GM19438 (cell line): ENCODE measurements around the gene RNASE11.
"Not testable (repeated sequence)": the region's sequence is repeated elsewhere in the genome, so short reads cannot be mapped to it uniquely, and the experiment has no call there.

ENCODE experiments used
- ATAC-seq: cut with Tn5 transposase; IDR thresholded peaks from one replicate; pipeline ENCODE4 v1.9.1; 2021; ENCODE audit warnings: low read depth; ENCODE audit not compliant: unreplicated experiment

The RNASE11 gene

DNA sequence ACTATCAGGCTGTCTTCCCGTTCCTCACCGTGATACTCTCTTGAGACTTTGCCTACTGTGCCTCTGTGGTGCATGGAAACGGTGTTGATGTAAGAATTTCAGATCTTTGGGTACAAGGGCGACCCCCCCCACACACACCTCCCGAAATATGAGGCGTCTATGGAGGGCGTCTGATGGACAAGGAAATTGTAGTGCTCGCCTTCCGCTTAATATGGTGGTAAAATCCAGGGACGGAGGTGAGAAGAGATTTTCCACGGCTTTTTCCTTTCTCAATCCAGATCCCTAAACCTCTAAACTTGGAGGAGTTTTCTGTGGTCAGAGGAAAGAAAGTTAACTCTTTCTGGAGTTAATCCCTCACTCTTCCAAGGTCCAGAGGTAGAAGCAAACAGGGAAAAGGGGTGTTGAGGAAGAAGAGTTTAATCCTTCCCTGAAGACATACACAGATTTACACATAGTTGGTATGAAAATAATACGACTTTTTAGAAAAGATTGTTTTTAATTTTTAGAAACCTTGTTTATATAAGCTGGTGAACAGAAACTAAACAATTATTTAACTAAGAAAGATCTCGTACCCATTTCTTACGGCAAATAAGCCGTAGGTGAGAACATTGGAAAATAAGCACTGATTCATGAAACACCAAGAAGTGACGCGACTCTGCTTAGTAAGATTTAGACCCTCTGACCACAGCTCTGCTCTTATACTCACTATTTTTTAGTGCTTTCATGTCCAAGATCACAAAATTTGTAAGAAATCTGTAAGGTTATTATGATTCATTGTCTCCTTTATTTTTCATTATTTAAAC, 26.4 kb upstream of the RNASE11 start:
- ATAC-seq = no peak

DNA sequence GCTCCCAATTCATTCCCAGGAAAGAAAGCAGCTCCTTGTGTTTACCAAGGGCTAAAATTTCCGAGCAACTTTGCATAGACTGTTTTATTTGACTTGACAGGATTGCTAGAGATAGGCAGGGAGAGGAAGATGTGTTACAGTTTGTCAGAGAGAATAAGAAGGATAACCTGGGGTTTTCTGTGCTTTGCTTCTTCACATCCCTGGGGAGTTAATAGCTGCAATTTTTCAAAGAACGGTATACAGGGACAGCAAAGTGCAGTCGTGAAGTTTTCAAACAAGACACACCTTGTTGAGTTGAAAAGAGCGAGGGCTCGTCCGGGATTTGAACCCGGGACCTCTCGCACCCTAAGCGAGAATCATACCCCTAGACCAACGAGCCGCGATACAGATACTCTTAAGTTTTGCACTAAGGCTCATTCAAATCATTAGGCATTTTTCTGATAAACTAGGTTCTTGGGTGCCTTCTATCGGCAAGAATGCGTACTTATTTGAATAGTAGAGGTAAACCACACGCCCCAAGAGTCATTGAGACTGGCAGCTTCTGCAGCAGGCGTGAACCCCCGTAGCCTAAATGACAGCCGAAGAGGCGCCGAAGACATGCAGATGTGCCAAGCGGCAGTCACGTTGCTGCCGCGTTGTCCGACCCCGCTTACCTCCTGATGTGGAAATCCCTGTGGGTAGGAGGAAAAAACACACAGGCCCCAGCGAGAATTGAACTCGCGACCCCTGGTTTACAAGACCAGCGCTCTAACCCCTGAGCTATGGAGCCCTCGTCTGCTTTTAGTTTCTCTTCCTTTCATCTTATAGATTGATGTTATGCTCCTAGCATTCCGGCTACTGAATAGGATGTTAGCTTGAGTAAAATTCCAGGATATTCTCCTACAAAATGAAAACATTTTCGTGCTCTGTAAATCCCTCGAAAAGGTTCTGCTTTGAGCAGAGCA, 25.6 kb upstream of the RNASE11 start:
- ATAC-seq = peak; percentile 59

DNA sequence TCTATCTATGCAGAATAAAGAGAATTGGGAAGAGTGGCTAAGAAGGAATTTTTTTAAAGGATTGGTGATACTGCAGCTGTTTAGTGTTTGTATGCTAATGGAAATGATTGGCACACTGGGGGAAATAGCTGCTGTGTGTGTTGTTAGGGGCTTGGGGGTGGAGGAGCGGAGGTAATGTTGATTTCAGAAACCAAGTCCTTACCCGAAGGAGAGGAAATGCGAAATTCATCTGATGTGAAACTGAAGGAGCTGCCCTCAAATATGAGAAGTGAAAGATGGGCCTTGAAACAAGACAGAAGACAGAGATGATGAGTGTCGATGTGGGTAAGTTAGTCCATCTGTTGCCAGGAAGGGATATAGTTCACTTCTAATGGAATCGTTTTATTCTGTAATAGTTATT, 24.6 kb upstream of the RNASE11 start:
- peak; percentile 26 for ATAC-seq

DNA sequence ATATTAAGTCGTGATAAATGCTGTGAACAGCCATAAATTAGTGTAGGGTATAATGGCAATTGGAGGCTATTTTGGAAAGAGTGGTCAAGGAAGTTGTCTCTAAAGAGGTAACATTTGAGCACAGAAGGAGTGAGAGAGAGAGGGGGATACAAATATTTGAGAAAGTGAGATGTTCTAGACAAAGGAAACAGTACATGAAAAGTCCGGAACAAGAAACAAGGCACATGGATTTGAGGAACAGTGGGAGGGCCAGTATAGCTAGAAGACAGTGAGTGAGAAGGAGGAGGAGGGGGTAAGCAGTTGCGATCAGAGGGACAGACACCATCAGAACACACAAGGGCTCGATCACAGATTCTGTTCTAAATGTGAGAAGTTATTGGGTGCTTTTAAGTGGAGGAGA, 23.5 kb upstream of the RNASE11 start:
- ATAC-seq = no peak

DNA sequence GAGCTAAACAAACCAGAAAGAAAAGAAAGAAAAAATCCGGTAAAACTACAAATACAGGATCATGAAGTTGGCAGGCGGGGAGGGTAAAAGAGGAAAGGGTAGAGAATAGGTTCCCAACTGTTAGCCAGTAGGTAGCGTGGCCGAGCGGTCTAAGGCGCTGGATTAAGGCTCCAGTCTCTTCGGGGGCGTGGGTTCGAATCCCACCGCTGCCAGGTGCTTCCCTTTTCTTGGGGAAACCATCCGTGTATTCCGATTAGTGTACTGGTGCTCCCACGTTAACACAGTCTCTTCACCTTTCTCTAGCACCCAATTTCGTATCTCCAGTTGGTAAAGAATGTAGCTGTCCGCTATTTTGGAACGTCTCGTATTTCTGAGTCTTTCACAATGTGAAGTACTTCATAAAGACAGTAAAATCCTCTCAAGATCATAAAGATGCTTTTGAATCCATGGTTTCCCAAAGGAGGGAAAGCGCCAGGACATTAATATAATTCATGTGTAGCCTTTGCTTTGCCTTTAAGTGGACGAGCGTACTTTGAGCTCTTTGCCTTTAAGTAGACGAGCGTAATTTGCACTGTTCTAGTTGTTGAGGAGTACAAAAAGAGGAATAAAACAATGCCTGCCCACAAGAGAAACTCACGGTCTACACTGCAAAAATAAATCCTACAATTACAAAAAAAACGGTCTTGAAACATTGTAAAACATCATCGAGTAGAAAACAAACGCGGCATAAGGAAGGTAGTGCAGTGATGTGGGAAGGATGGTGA, 22.4 kb upstream of the RNASE11 start:
- no peak for ATAC-seq

DNA sequence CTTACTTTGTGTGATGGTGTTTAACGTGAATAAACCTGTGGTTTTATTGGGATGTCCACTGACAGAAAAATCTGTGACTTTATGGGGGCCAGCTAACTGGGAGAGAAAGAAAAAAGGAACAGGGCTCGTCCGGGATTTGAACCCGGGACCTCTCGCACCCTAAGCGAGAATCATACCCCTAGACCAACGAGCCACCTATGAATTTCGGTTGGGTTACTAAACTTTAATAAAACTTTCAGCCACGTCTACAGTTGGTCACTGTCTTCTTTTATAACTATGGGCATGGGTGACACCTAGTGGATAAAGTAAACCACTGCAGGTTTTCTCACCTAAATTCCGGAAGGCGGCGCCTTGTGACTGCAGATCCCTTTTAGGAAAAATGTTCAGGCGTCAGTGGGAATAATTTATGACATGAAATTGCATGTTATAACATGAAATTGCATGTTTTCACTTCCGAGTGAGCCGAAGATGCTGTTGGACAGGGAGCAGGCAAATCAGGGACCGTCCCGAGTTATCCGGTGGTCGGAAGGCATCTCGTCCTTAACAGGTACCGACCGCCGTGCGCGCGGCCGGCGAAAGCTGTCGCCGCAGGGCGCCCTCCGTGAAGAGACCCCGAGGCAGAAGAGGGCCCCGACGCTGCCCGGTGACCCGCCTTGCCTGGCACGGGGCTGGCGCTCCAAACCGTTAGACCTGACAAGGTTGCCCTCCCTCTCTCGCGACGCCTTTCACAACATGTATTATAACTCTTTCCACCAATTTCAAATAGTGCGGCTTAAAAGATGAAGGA, 21.6 kb upstream of the RNASE11 start:
- no peak for ATAC-seq

DNA sequence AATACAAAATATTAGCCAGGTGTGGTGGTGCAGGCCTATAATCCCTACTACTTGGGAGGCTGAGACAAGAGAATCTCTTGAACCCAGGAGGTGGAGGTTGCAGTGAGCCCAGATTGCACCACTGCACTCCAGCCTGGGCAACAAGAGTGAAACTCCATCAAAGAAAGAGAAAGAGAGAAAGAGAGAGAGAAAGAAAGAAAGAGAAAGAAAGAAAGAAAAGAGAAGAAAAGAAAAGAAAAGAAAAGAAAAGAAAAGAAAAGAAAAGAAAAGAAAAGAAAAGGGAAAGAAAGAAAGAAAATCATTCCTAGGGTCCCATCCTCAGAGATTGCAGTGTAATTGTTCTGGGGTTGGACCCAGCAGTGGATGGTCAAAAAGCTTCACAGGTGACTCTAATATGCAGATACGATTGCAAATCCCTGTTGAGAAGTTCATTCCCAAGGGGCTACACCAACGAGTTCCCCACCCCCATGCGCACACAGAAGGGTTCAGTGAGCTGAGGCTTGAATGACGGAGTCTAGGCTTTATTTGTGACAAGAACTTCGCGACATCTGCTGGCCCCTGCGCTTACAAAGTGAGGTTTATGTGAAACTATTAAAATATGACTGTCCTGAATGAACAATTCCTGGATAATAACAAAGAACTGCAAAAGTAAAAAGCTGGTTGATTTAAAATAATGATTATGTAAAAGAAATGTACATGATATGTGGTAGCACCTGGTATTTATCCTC, 20.7 kb upstream of the RNASE11 start:
- no peak for ATAC-seq

DNA sequence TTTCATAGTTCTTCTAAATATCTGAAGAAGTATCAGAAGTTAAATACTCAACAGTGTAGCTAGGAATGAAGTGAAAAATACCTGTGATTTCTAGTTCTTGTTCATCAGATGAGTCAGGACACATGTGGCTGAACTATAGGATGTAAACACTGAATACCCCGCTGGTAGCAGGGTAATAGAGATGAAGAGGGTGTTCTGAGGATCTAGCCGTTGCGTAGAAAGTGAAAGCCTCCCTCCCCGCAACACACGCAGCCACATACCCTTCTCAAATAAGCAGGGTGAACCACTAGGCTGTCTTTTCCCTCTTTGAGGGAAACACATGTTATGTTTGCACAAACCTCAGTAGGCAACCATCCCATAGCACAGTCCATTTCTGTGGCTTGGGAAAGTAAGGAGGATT, 19.8 kb upstream of the RNASE11 start:
- no peak for ATAC-seq

DNA sequence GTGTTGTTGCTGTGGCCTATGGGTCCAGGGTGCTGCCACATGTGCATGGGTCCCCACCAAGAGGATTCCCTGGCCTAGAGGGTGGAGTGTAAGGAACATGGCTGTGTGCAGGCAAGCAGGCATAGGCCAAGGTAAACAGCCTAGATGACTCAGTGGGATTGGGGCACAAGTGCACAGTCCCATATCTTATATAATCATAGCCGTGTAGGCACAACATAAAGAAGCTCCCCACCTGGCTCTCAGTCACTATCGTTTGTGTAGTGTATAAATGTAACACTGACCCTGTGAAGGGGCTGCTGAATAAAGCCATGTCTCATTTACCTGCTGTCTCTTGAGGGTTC, 19.1 kb upstream of the RNASE11 start:
- ATAC-seq = no peak

DNA sequence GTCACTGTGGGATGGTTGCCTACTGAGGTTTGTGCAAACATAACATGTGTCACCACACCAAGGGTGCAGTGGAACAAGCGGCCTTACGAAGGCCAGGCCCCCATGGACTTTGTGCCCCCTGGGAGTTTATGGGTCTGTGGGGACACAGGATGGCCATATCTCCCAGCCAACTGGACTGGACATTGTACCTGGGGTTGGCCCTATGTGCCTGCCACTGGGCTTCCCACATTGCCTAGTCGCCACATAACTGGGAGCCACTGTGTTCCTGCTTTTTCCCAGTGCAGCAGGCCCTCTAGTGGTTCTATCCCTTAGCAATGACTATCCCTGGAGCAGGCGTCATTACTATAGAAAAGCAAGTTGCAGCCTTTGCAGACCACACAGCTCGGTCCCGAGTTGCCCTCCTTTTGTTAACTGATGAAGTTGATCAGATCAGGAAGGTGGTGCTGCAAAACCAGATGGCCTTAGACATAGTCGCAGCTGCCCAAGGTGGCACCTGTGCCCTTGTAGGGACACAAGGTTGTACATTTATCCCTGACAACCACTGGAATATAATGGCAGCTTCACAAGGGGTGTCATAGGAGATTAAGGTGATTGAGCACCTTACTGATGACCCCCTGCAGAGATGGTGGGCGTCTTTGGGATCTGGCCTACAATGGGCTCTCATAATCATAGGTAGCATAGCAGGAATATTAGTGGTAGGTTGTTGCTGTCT, 18.5 kb upstream of the RNASE11 start:
- no peak for ATAC-seq

DNA sequence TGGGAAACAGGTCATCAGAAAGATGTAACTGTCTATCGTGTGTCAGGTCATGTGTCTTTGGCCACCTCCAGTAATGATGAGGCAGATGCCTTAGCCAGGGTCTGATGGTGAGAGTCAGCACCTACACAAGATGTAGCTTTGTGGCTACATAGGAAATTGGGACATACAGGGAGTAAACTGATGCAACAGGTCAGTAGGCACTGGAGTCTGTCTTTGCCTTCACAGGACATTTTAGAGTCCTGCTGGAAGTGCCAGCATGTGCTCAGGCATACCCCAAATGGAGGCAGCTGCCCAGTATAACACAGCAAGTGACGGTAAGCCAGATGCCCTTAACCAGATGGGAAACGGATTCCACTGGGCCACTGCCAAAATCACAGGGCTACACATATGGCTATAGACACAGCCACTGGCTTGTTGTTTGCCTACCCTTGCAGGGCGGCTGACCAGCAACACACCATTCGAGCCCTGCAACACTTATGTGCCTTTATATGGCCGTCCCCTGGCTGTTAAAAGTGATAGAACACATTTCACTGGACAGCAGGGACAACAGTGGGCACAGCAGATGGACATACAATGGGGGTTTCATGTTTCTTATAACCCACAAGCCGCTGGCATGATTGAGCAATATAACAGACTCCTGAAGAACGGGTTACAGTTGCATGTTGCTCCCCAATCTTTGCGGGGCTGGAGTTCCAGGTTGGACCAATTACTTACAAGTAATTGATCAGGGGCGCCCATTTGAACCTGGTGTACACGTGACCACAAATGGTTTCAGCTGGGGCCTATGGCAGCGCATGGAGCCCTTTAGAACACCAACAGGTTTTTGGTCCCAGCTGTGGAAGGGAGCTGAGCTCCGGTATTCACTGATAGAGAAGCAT, 16.3 kb upstream of the RNASE11 start:
- no peak for ATAC-seq

DNA sequence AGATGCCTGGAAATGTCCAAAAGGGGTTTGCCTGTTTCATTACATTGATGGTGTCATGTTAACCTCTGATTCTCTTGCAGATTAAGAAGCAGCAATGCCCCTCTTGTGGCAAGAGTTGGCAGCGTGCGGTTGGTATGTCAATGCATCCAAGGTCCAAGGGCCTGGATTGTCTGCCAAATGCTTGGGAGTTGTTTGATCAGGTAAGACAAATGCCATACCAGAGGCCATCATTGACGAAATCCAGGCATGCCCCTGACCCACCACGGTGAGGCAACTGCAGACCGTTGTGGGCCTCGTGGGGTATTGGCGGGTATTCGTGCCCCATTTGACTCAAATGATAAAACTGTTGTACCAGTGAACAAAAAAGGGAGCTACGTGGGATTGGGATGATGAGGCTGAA, 14.8 kb upstream of the RNASE11 start:
- no peak for ATAC-seq

DNA sequence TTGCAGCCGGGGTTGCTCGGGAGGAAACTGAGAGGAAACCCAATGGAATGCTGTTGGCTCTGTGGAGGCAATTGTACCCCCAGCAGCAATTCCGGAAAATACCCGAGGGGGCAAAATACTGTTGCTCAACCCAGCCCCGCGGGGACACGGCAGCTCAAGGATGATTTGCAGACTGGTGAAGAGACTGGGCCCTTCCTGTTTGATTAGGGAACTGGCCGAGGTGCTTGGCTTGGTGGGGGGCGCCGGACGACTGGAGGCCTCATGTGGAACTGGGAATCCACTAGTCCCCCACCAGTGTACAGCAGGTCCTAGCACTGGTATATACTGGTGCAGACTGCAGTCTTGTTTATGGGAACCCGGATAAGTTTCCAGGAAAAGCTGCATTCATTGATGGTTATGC, 13.7 kb upstream of the RNASE11 start:
- ATAC-seq = no peak

DNA sequence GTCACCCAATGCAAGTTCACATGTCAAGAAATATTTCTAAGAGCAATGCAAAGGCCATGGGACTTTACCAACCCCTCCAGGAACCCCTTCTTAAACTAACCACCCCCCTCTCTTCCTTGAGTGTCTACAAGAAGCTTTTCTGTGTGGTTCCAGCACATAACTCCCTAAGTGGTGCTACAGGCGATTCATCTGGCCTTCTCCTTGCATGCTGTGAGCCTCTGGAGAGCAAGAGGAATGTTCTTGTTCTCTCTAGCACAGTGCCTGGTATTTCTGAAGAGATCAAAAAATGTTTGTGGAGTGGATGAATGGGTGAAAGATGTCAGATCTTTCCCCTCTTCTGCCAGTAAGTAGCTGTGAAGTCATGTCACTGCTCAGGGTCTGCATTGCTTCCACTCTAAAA, 9.3 kb upstream of the RNASE11 start:
- no peak for ATAC-seq

DNA sequence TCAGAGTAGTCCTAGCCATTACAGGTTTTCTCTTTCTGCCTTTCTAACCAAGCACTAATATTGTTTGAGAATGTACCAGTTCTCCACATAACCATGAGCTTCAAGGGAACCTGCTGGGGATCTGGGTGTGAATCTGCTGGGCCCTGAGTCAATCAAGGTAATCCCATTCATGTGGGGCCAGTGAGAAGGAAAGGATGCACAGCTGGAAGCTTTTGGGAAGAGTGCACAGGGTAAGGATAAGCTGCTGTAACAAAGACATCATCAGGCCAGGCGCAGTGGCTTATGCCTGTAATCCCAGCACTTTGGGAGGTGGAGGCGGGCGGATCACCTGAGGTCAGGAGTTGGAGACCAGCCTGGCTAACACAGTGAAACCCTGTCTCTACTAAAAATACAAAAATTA, 7.9 kb upstream of the RNASE11 start:
- not testable (repeated sequence) for ATAC-seq

DNA sequence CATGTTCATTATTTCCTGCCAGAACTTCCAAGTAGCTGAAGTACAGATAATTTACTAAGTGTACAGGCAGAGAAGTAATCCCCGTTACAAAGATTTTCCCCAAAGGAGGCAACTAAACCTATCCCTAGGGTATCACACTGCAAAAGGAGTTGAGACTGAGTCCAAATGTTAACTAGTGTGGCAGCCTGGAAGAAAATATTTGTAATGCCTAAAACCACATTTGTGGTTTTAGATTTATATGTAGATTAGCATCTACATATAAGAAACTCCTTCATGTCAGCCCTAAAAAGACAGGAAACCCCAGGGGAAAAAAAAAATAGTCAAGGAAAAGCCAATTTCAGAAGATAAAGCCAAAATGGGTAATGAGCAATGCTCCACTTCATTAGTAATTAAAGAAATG, 4.8 kb upstream of the RNASE11 start:
- no peak for ATAC-seq

DNA sequence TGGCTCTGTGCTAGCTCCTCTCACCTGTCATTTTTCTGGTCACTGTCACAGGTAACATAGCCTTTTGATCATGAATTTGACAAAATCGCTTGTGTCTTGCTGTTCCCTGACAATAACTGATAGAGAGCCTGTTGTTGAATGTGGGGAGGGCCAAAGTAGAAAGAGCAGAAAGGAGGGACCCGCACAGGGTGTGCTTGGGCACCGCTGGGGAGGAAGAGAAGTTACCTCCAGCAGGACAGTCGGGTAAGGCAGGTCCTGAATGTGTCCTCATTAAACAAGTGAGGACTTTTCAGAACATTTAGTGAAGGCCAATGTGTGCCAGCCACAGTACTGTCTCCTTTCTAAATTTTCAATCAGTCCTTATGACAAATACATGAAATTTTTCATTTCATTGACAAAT, 3.4 kb upstream of the RNASE11 start, which contains the start of gene RNASE12:
TSS of gene RNASE12 (minus strand) at position 142 of the 400 bp plus-strand sequence. CDS start 653 bp downstream, outside the sequence.
- no peak for ATAC-seq

DNA sequence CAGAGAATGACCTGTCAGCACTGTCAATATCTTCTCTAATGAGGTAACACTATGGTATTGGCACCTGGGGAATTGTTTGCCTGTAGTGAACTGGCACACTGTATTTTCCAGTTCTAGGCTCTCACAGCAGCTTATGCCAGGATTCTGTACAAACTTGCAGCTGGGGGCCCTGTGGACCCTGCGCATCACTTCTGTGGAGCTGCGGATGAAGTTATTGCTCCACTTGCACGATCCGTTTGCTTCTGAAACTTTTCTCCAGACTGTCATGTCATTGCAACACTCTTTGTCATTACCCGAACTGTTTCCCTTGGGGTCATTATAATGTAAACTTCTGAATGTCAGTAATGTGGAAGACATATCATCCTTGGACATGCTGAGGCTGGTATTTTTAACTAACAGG, 3.9 kb downstream of the RNASE11 start:
- no peak for ATAC-seq
